Measurements from ENCODE around the gene PGBD4. TPM values are rescaled to one million over a fixed set of nuclear protein-coding genes. Genes with fewer than 3 reads are reported as not detected.
A peak's percentile ranks its signal among the peaks of the same experiment; 100 is the strongest.

PGBD4 gene
- total RNA-seq, 1 experiment from 2014 or later, result 2.3 TPM

DNA sequence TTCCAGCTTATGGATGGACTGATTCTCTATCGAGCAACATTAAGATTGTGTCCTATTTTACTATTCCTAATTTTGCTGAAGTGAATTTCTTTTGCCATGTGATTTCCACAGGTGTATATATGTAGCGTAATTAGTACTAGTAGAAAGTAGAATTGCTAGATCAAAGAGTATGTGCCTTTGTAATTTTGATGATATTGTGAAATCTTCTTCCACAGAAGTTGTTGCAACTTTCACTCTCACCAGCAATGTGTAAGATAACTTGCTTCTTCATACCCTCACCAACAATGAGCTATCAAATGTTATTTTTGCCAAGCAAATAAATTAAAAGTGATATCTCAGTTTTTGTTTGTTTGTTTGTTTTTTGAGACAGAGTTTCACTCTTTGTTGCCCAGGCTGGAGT lies 5.4 kb downstream of the PGBD4 start:
- Histone ChIP-seq H3K36me3 (ENCODE audit: control insufficient read depth, insufficient read depth, low read length) (no peaks in the 10 kb centered on the region), H3K9me3 (ENCODE audit: control insufficient read depth, insufficient read depth, low read depth, low read length) (no peaks in the 10 kb centered on the region), H3K4me1 (ENCODE audit: control insufficient read depth, insufficient read depth, low read length) (no peaks in the 10 kb centered on the region), H3K4me3 (ENCODE audit: low read depth in 2 of 2, low read length in 2 of 2) (no peak overlapping the region), H3K27me3 (ENCODE audit: control insufficient read depth, insufficient read depth, low read length) (no peaks in the 10 kb centered on the region), H3K27ac (ENCODE audit: low read length) (no peak overlapping the region)
- in situ Hi-C loops (cut with HindIII; ENCODE audit: low pct_unique_long_range_greater_than_20kb, low sequenced_read_pairs) (no loop called here), intact Hi-C loops (cut with micrococcal nuclease; ENCODE audit: unreplicated experiment) (no loop called here)
- TF ChIP-seq POLR2AphosphoS5 (IDR thresholded peaks at IDR 0.05; ENCODE audit: low read depth, low read length) (no peak), SIN3A (IDR thresholded peaks at IDR 0.05; ENCODE audit: borderline replicate concordance, insufficient read depth, low read depth, low read length) (no peak), TCF7L2 (IDR thresholded peaks at IDR 0.05; ENCODE audit: low read depth, low read length) (no peak)
- TF ChIP-seq, protein P1, sequence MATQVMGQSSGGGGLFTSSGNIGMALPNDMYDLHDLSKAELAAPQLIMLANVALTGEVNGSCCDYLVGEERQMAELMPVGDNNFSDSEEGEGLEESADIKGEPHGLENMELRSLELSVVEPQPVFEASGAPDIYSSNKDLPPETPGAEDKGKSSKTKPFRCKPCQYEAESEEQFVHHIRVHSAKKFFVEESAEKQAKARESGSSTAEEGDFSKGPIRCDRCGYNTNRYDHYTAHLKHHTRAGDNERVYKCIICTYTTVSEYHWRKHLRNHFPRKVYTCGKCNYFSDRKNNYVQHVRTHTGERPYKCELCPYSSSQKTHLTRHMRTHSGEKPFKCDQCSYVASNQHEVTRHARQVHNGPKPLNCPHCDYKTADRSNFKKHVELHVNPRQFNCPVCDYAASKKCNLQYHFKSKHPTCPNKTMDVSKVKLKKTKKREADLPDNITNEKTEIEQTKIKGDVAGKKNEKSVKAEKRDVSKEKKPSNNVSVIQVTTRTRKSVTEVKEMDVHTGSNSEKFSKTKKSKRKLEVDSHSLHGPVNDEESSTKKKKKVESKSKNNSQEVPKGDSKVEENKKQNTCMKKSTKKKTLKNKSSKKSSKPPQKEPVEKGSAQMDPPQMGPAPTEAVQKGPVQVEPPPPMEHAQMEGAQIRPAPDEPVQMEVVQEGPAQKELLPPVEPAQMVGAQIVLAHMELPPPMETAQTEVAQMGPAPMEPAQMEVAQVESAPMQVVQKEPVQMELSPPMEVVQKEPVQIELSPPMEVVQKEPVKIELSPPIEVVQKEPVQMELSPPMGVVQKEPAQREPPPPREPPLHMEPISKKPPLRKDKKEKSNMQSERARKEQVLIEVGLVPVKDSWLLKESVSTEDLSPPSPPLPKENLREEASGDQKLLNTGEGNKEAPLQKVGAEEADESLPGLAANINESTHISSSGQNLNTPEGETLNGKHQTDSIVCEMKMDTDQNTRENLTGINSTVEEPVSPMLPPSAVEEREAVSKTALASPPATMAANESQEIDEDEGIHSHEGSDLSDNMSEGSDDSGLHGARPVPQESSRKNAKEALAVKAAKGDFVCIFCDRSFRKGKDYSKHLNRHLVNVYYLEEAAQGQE (IDR thresholded peaks at IDR 0.05; ENCODE audit: insufficient read depth in 1 of 2, low read depth in 2 of 2, low read length in 1 of 2), result no peak
- TF ChIP-seq, protein P2, sequence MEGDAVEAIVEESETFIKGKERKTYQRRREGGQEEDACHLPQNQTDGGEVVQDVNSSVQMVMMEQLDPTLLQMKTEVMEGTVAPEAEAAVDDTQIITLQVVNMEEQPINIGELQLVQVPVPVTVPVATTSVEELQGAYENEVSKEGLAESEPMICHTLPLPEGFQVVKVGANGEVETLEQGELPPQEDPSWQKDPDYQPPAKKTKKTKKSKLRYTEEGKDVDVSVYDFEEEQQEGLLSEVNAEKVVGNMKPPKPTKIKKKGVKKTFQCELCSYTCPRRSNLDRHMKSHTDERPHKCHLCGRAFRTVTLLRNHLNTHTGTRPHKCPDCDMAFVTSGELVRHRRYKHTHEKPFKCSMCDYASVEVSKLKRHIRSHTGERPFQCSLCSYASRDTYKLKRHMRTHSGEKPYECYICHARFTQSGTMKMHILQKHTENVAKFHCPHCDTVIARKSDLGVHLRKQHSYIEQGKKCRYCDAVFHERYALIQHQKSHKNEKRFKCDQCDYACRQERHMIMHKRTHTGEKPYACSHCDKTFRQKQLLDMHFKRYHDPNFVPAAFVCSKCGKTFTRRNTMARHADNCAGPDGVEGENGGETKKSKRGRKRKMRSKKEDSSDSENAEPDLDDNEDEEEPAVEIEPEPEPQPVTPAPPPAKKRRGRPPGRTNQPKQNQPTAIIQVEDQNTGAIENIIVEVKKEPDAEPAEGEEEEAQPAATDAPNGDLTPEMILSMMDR (IDR thresholded peaks at IDR 0.05), result no peak
- ChIA-PET POLR2A (no interaction called here), CTCF (no interaction called here)
- no peak for DNase-seq (ENCODE audit: low read depth, low spot score)
- no TSS peak for BruUV-seq (replicated peaks)
- no peak for ATAC-seq

DNA sequence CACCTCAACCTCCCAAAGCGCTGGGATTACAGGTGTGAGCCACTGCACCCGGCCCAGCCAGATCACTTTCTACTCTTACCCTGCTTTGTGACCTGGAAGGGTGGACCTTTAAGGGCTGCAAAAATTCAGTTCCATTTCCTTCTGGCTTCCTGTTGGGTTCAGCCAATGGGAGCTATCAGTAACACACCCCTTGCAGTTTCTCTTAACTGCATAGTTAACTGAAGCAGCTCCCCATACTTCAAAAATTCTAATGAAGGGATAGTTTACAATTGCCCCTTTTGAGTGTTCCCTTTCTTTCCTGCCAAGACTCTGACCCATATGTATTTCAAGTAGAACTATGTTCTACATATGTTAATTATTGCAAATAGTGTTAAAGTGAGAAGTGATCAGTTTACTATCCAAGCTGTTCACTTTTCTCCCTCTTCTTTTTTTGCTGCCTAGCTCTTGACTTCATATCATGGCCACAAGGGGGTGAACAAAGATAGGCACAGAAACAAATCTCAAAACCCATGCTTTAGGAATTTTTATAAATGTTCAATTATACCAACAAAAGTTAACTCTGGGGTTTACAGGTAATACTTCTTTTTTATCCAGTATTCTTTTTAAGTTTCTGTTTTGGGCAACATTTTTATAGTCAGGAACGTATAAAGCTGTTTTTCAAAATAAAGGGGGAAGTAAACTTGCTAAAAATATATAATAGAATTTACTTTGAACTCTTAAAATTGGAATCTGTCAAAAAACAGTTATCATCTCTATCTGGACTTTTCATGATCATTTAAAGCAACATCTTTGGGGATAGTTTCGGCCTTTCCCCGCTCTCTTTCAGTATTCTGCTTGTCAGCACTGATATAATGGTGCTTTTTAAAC lies 8.1 kb downstream of the PGBD4 start:
- POLR2A ChIA-PET, result interaction anchor here (0.6 to 1.2 kb wide), 2 partner anchors 12 to 99 kb away, joined by 4 read pairs; no protein-coding TSS in a partner anchor
- intact Hi-C loops (cut with micrococcal nuclease; ENCODE audit: unreplicated experiment) (loop anchor here (2.0 kb wide), 1 partner anchor 101 kb away; the partner anchor contains the start of gene KATNBL1), in situ Hi-C loops (cut with HindIII; ENCODE audit: low pct_unique_long_range_greater_than_20kb, low sequenced_read_pairs) (no loop called here)
- no peak for DNase-seq (ENCODE audit: low read depth, low spot score)
- Histone ChIP-seq H3K9me3 (ENCODE audit: control insufficient read depth, insufficient read depth, low read depth, low read length) (no peaks in the 10 kb centered on the region), H3K27ac (ENCODE audit: low read length) (no peak overlapping the region), H3K36me3 (ENCODE audit: control insufficient read depth, insufficient read depth, low read length) (no peaks in the 10 kb centered on the region), H3K27me3 (ENCODE audit: control insufficient read depth, insufficient read depth, low read length) (no peaks in the 10 kb centered on the region), H3K4me3 (ENCODE audit: low read depth in 2 of 2, low read length in 2 of 2) (no peak overlapping the region), H3K4me1 (ENCODE audit: control insufficient read depth, insufficient read depth, low read length) (no peaks in the 10 kb centered on the region)
- CTCF ChIA-PET, result interaction anchor here (0.5 to 2.8 kb wide), 5 partner anchors 14 to 99 kb away, joined by 4 to 26 read pairs (median 4); partner anchors contain the start of gene KATNBL1
- BruUV-seq (replicated peaks), result no TSS peak
- peak; percentile 82 for ATAC-seq
- TF ChIP-seq, protein P2 (IDR thresholded peaks at IDR 0.05), result peak; percentile 79; the same call in 1 of the 2 replicates
- TF ChIP-seq POLR2AphosphoS5 (IDR thresholded peaks at IDR 0.05; ENCODE audit: low read depth, low read length), result no peak

All from Panc1 (cell line).